ENCODE measurements around the gene TBL1X. TPM values are rescaled to one million over a fixed set of nuclear protein-coding genes. Genes with fewer than 3 reads are reported as not detected.

TBL1X gene
- total RNA-seq, 4 donors from 2014 or later, result 32.9 to 42.9 (median 33.4) TPM

- no peak overlapping the region for H3K4me3 ChIP-seq (replicated peaks in 1 of 3)
- no peaks in the 10 kb centered on the region for H3K4me1 ChIP-seq
- H3K36me3 ChIP-seq, result no peaks in the 10 kb centered on the region
- H3K27ac ChIP-seq, result no peak overlapping the region
- H3K27me3 ChIP-seq, result no peaks in the 10 kb centered on the region
- intact Hi-C loops (cut with DNase I), result no loop called here
- no peak for DNase-seq
- no peak for TF ChIP-seq POLR2A (IDR thresholded peaks at IDR 0.05)
- no peak for TF ChIP-seq CTCF (IDR thresholded peaks at IDR 0.05)
- no peaks in the 10 kb centered on the region for H3K9me3 ChIP-seq
- 88 to 89% methylated on average over 8 of the region's 8 CpGs for WGBS, 2 donors
These were observed 205.4 kb downstream of the TBL1X start for GRCh38 chrX:9670136-9670814.

- H3K9me3 ChIP-seq, result no peaks in the 10 kb centered on the region
- no peak for TF ChIP-seq POLR2A (IDR thresholded peaks at IDR 0.05)
- TF ChIP-seq CTCF (IDR thresholded peaks at IDR 0.05), result no peak
- intact Hi-C loops (cut with DNase I), result no loop called here
- no peak overlapping the region for H3K4me3 ChIP-seq (replicated peaks in 1 of 3)
- no peaks in the 10 kb centered on the region for H3K27me3 ChIP-seq
- H3K36me3 ChIP-seq, result no peaks in the 10 kb centered on the region
- 95 to 98% methylated on average over 3 of the region's 3 CpGs for WGBS, 2 donors
- DNase-seq, result no peak
- H3K27ac ChIP-seq, result no peak overlapping the region
- H3K4me1 ChIP-seq, result no peaks in the 10 kb centered on the region
These were observed 207.1 kb downstream of the TBL1X start for GRCh38 chrX:9671998-9672397.

GRCh38 chrX:9676306-9676705, 211.4 kb downstream of the TBL1X start:
- H3K27me3 ChIP-seq, result no peaks in the 10 kb centered on the region
- no peaks in the 10 kb centered on the region for H3K36me3 ChIP-seq
- 74 to 78% methylated on average over 10 to 12 of the region's 13 CpGs for WGBS, 2 donors
- H3K4me3 ChIP-seq (replicated peaks in 1 of 3), result no peak overlapping the region
- no peaks in the 10 kb centered on the region for H3K9me3 ChIP-seq
- intact Hi-C loops (cut with DNase I), result no loop called here
- H3K27ac ChIP-seq, result no peak overlapping the region
- H3K4me1 ChIP-seq, result no peaks in the 10 kb centered on the region
- DNase-seq, result no peak
- no peak for TF ChIP-seq POLR2A (IDR thresholded peaks at IDR 0.05)
- TF ChIP-seq CTCF (IDR thresholded peaks at IDR 0.05), result no peak

GRCh38 chrX:9676738-9677097, 211.9 kb downstream of the TBL1X start:
- no peaks in the 10 kb centered on the region for H3K9me3 ChIP-seq
- no peaks in the 10 kb centered on the region for H3K27me3 ChIP-seq
- no peak overlapping the region for H3K4me3 ChIP-seq (replicated peaks in 1 of 3)
- H3K36me3 ChIP-seq, result no peaks in the 10 kb centered on the region
- WGBS, 2 donors, result 79 to 81% methylated on average over 6 of the region's 6 CpGs
- intact Hi-C loops (cut with DNase I), result no loop called here
- no peaks in the 10 kb centered on the region for H3K4me1 ChIP-seq
- no peak for DNase-seq
- TF ChIP-seq POLR2A (IDR thresholded peaks at IDR 0.05) (no peak), CTCF (IDR thresholded peaks at IDR 0.05) (no peak)
- no peak overlapping the region for H3K27ac ChIP-seq

- H3K27me3 ChIP-seq, result no peaks in the 10 kb centered on the region
- H3K36me3 ChIP-seq, result no peaks in the 10 kb centered on the region
- H3K9me3 ChIP-seq, result no peaks in the 10 kb centered on the region
- no peak for TF ChIP-seq CTCF (IDR thresholded peaks at IDR 0.05)
- TF ChIP-seq POLR2A (IDR thresholded peaks at IDR 0.05), result no peak
- 52 to 78% methylated on average over 7 of the region's 7 CpGs for WGBS, 2 donors
- H3K27ac ChIP-seq, result no peak overlapping the region
- DNase-seq, result no peak
- H3K4me3 ChIP-seq (replicated peaks in 1 of 3), result no peak overlapping the region
- H3K4me1 ChIP-seq, result no peaks in the 10 kb centered on the region
- intact Hi-C loops (cut with DNase I), result no loop called here
These were observed 212.4 kb downstream of the TBL1X start for GRCh38 chrX:9677098-9677739.
